HG02840 (cell line): ENCODE results near the gene NDUFA12.

Experiments
- ATAC-seq: cut with Tn5 transposase; IDR thresholded peaks from one replicate; pipeline ENCODE4 v1.9.1; 2021; ENCODE audit warnings: mild to moderate bottlenecking, moderate library complexity, moderate number of reproducible peaks; ENCODE audit not compliant: unreplicated experiment, low FRiP score

The NDUFA12 gene

GRCh38 chr12:94983321-94983720, 20.2 kb downstream of the NDUFA12 start:
- no peak for ATAC-seq

- no peak for ATAC-seq
These were observed 21.0 kb downstream of the NDUFA12 start for GRCh38 chr12:94982456-94982855.

- ATAC-seq, result no peak
These were observed 22.9 kb downstream of the NDUFA12 start for GRCh38 chr12:94980577-94980976.

DNA sequence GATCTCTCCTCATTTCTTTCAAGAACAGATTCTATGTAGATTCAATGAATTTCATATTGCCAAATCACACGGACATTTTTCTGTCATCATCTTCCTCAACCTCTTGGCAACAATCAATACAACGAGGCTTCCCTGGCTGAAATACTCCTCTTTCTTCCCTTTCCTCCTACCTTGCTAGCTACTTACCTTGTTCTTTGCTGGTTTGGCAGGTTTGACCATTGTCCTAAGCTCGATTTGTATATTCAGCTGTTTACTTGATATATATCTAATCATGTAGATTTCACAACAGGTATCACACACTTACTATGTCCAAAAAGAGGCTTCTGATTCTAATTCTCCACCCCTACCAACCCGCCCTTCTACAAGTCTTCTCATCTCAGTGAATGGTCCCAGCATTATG, 23.6 kb downstream of the NDUFA12 start:
- no peak for ATAC-seq

- no peak for ATAC-seq
These were observed 25.6 kb downstream of the NDUFA12 start for GRCh38 chr12:94977766-94978468.

GRCh38 chr12:94973221-94973620, 30.3 kb downstream of the NDUFA12 start:
- no peak for ATAC-seq

DNA sequence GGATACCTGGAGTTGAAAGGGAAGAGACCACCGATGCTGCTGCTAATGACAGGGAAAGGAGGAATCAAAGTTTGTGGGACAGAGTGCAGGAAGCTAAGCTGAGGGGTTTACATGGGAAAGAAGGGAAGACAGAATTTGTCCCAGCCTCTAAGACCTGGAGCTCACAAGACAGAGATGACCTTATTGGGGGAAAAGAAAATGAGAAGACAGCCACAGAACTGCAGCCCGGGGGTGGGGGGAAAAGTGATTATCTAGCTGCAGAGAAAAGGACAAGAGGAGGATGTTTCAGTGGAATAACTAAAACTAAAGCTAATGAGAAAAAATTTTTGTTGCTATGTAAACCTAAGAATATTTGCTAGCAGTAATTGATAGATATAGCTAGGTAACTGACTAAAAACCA, 30.7 kb downstream of the NDUFA12 start:
- ATAC-seq, result no peak

GRCh38 chr12:94971923-94972322, 31.6 kb downstream of the NDUFA12 start:
- ATAC-seq, result no peak

GRCh38 chr12:94970560-94970959, 32.9 kb downstream of the NDUFA12 start:
- ATAC-seq, result no peak

- ATAC-seq, result no peak
These were observed 34.1 kb downstream of the NDUFA12 start for GRCh38 chr12:94969424-94969823.

- ATAC-seq, result no peak
These were observed 37.4 kb downstream of the NDUFA12 start for GRCh38 chr12:94965982-94966630.

- ATAC-seq, result no peak
These were observed 39.8 kb downstream of the NDUFA12 start for GRCh38 chr12:94963649-94964048.

GRCh38 chr12:94962670-94963069, 40.8 kb downstream of the NDUFA12 start:
- ATAC-seq, result no peak

DNA sequence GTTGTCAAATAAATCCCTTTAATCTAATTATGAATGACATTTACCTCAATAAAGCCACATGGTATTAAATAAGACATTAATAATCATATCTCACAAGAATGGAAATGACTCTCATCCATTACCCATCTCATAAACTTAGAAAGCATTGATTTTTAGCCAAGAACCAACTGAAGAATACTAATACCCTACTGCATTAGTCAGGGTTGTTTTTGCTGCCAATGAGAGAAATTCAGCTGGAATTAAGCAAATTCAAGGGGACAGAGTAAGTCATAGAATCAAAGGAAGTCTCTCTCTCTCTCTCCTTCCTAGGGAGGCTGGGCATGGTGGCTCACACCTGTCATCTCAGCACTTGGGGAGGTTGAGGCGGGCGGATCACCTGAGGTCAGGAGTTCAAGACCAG, 41.6 kb downstream of the NDUFA12 start:
- ATAC-seq, result no peak

GRCh38 chr12:94961256-94961824, 42.2 kb downstream of the NDUFA12 start:
- no peak for ATAC-seq

- no peak for ATAC-seq
These were observed 46.5 kb downstream of the NDUFA12 start for GRCh38 chr12:94957006-94957405.

DNA sequence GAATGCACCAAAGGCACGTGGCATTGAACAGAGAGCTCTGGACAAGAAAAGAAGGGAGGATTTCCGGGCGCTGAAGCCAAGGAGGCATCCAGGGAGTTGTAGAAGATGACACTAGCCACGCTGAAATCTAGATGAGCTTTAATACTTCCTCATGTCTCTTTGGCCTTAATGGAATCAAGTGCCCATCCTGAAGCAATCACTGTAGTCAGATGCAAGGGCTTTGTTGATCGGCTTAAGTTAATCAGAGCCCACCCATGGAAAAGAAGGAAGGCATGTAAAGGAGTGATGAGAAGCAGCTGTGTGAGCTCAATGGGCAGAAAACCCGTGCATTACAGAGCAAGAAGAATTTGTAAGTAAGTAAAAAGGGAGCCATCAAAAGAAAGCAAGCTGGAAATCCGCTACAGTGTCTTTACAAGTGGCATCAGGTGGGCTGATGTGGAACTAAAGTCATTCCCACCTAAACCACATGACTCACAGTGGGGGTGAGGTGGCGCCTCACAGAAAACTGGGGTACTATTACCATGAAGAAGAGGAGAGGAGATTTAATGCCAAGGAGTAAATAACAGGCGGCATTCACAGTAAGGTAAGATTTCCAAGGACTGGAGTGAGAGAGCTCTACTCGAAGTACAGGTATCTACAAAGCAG, 48.4 kb downstream of the NDUFA12 start:
- no peak for ATAC-seq

- no peak for ATAC-seq
These were observed 49.3 kb downstream of the NDUFA12 start for GRCh38 chr12:94954029-94954685.

- ATAC-seq, result no peak
These were observed 51.2 kb downstream of the NDUFA12 start for GRCh38 chr12:94952325-94952724.

DNA sequence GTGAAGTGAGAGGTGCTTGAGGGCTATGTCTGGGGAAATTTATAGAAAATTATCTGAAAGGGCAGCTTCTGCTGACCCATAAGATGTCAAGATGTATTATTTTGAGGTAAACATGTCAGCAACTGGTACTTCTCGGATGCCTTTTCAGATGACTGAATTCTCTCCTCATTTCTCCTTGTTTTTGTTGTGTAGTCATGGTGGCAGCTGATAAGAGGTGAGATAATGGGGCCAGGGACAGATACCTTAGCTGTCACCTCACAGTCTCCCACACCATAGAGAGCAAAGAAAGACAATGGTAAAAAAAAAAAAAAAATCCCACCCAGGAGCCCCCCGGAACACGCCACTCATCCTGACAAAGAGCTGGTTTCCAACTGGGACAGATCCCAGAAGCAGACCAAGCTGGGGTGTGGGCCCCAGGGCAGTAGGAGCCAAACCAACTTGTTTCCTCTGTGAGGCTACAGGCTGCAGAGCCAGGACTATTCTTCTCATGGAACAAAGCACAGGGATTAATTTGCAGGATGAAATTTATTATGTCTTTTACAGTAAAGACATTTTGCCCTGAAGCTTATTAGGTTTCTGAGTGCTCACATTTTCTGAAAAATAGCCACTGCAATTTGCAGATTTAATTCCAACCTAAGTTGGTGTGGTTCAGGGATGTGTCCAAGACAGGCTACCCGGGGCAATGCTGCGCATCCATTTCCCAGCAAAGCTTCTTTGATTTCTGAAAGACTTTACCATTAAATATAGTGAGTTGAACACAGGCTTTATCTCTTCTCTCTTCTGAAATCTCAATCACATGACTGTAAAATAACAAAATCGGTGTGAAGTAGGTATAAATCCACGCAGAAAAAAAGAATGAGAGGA, 52.2 kb downstream of the NDUFA12 start:
- no peak for ATAC-seq
